Measurements from ENCODE around the gene DEXI.
A peak's percentile ranks its signal among the peaks of the same experiment; 100 is the strongest.
"Not testable (repeated sequence)": the region's sequence is repeated elsewhere in the genome, so short reads cannot be mapped to it uniquely, and the experiment has no call there.

Gene DEXI

GRCh38 chr16:10968498-10968897 lies 26.2 kb upstream of the DEXI start:
- peak; percentile 63 to 72 for DNase-seq

GRCh38 chr16:10967986-10968385 lies 25.7 kb upstream of the DEXI start:
- no peak for DNase-seq

GRCh38 chr16:10966559-10966958 lies 24.3 kb upstream of the DEXI start:
- DNase-seq, result peak; percentile 18 to 27

- DNase-seq, result no peak
Observed at GRCh38 chr16:10966129-10966528, 23.9 kb upstream of the DEXI start.

GRCh38 chr16:10965440-10966061 lies 23.3 kb upstream of the DEXI start:
- no peak for DNase-seq

GRCh38 chr16:10964891-10965326 lies 22.6 kb upstream of the DEXI start:
- no peak for DNase-seq

- peak; percentile 83 to 88 for DNase-seq
Observed at GRCh38 chr16:10964039-10964890, 22.0 kb upstream of the DEXI start.

GRCh38 chr16:10961231-10961630 lies 19.0 kb upstream of the DEXI start:
- no peak for DNase-seq

GRCh38 chr16:10959161-10959560 lies 16.9 kb upstream of the DEXI start:
- no peak for DNase-seq

- no peak for DNase-seq
Observed at GRCh38 chr16:10957771-10958482, 15.7 kb upstream of the DEXI start.

GRCh38 chr16:10954903-10955302 lies 12.6 kb upstream of the DEXI start:
- no peak for DNase-seq

GRCh38 chr16:10951026-10951425 lies 8.8 kb upstream of the DEXI start:
- no peak for DNase-seq

GRCh38 chr16:10950393-10950792 lies 8.1 kb upstream of the DEXI start:
- no peak for DNase-seq

GRCh38 chr16:10949424-10949970 lies 7.2 kb upstream of the DEXI start:
- DNase-seq, result peak; percentile 64 to 80

- no peak for DNase-seq
Observed at GRCh38 chr16:10947211-10947787, 5.0 kb upstream of the DEXI start.

GRCh38 chr16:10946308-10946707 lies 4.0 kb upstream of the DEXI start:
- DNase-seq, result no peak

- DNase-seq, result no peak
Observed at GRCh38 chr16:10945065-10945787, 3.0 kb upstream of the DEXI start.

GRCh38 chr16:10944249-10945064 lies 2.2 kb upstream of the DEXI start, which contains the start of gene CLEC16A:
Gene CLEC16A, plus strand, starts transcription at chr16:10944564. Its CDS starts 154 bp downstream, at chr16:10944718.
- peak; percentile 97 to 98 for DNase-seq

GRCh38 chr16:10943064-10943353 lies 741 bp upstream of the DEXI start:
- DNase-seq, result peak; percentile 41 to 58

GRCh38 chr16:10941935-10942351 lies 325 bp downstream of the DEXI start:
- not testable (repeated sequence) for DNase-seq

Measured in inflammatory macrophage (primary cell).